Measurements from ENCODE around the gene ARHGAP9.

Gene ARHGAP9

DNA sequence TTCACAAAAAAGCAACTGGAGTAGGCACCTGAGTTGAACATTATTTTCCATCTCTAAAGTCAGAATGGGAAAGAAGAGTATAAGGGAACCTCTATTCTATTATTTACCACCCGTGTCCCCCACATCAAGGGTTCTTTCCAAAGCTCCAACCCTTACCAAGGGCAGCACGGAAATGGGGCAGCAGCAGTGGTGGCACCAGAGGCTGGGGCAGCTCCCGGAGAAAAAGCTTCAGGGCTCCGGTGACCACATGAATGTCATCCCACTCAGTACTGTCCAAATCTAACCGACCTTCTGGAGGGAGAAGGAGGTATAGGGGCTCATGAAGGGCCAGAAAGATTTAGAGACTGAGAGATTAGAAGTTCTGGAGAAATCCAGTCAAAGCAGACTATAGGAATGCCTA lies 5.8 kb downstream of the ARHGAP9 start:
- no peak for DNase-seq (ENCODE audit: low read depth in 1 of 2, low spot score in 1 of 2)

GRCh38 chr12:57473392-57473791 lies 6.3 kb downstream of the ARHGAP9 start:
- no peak for DNase-seq (ENCODE audit: low read depth in 1 of 2, low spot score in 1 of 2)

DNA sequence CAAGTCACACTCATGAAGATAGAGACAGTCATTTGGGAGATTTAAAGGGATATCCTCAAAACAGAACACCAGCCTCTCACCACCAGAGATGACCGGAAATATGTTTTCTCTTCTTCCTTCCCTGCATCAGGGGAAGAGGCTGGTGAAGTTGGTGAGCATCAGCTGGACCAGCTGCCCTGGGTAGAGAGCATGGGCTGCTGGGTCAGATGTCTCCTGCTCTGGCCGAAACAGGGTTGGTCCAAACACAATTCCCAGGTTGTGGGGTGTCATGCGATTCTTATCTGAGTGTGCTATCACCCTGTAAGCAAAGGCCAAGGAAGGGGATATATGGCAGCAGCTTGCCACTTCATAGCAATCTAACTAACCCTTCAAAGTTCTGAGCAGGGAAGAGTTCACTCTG lies 7.3 kb downstream of the ARHGAP9 start:
- DNase-seq (ENCODE audit: low read depth in 1 of 2, low spot score in 1 of 2): no peak

GRCh38 chr12:57471661-57472060 lies 8.0 kb downstream of the ARHGAP9 start:
- DNase-seq (ENCODE audit: low read depth in 1 of 2, low spot score in 1 of 2): no peak

GRCh38 chr12:57470970-57471656 lies 8.6 kb downstream of the ARHGAP9 start:
- no peak for DNase-seq (ENCODE audit: low read depth in 1 of 2, low spot score in 1 of 2)

GRCh38 chr12:57470286-57470969 lies 9.2 kb downstream of the ARHGAP9 start:
- DNase-seq (ENCODE audit: low read depth in 1 of 2, low spot score in 1 of 2): no peak

DNA sequence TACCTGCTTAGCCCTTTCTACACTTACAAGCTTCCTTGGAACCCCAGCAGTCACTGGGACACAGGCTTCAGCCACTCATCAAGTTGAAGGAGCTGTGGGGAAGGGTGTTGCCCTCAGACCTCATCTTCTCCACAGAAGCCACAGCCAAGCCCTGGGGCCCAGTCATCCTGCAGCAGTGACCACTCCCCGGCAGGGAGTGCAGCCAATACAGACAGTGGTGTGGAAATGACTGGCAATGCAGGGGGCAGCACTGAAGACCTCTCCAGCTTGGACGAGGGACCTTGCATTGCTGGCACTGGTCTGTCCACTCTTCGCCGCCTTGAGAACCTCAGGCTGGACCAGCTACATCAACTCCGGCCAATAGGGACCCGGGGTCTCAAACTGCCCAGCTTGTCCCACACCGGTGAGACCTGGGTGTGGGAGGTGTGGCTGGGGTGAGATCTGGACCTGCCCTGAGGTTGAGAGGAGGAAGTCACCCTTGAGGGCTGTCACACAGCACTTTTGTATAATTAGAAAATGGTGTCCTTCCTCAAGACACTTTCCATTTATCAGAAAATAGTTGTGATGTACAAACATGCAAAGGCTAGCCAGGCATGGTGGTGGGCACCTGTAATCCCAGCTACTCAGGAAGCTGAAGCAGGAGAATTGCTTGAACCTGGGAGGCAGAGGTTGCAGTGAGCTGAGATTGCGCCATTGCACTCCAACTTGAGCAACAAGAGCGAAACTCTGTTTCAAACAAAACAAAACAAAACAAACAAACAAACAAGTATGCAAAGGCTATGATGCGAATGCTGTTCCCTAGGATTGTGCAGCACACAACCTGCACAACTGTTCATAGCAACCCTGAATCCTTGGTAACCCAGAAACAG lies 10.1 kb downstream of the ARHGAP9 start:
- no peak for DNase-seq (ENCODE audit: low read depth in 1 of 2, low spot score in 1 of 2)

GRCh38 chr12:57467915-57468314 lies 11.8 kb downstream of the ARHGAP9 start:
- DNase-seq (ENCODE audit: low read depth in 1 of 2, low spot score in 1 of 2): no peak

- no peak for DNase-seq (ENCODE audit: low read depth in 1 of 2, low spot score in 1 of 2)
Measured at GRCh38 chr12:57467212-57467874, 12.3 kb downstream of the ARHGAP9 start.

DNA sequence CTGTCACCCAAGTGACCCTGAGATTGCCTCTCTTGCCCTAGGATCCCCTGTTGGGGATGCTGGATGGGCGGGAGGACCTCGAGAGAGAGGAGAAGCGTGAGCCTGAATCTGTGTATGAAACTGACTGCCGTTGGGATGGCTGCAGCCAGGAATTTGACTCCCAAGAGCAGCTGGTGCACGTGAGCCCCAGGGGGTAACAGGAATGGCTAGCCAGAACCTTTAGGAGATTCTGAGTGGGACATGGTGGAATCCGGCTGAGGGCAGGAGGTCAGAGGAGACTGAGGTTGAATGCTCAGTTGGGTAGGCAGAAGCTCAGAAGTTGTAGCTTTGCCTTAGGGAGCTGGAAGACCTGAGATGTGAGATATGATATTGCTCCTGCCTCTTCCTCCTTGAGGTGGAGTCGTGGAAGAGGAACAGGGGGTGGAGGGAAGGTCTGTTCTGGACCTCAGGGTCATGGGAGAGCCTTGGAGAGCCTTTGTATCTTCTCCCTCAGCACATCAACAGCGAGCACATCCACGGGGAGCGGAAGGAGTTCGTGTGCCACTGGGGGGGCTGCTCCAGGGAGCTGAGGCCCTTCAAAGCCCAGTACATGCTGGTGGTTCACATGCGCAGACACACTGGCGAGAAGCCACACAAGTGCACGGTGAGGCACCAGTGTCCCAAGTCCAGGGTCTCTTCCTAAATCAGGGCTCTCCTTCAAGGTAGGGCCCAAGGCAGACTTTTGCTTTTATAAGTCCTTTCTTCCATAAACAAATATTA lies 13.7 kb downstream of the ARHGAP9 start:
- no peak for DNase-seq (ENCODE audit: low read depth in 1 of 2, low spot score in 1 of 2)

DNA sequence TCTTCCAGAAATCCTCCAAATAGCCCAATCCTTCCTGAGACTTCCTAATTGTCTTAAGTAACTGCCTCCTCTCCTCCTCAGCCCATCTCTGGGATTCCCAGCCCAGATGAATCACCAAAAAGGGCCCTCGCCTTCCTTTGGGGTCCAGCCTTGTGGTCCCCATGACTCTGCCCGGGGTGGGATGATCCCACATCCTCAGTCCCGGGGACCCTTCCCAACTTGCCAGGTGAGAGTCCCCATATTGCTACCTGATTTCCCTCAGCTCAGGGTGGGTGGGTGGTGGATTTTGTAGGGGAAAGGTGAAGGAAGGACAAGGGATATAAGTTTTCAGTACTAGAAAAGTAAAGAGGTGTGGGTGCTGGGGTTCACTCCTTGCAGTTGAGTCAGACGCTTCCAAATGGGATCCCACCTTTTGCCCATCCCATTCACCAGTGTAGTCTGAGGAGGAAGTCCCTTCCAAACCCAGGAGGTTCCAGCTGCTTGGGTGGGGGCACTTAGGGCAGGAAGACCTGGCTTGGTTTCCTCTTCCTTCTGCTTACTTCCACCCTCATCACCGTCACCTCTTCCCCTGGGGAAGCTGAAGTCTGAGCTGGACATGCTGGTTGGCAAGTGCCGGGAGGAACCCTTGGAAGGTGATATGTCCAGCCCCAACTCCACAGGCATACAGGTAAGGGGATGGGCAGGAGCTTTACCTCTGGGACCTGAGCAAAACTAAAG lies 14.5 kb downstream of the ARHGAP9 start:
- DNase-seq (ENCODE audit: low read depth in 1 of 2, low spot score in 1 of 2): no peak

- DNase-seq (ENCODE audit: low read depth in 1 of 2, low spot score in 1 of 2): no peak
Measured at GRCh38 chr12:57464569-57464968, 15.1 kb downstream of the ARHGAP9 start.

DNA sequence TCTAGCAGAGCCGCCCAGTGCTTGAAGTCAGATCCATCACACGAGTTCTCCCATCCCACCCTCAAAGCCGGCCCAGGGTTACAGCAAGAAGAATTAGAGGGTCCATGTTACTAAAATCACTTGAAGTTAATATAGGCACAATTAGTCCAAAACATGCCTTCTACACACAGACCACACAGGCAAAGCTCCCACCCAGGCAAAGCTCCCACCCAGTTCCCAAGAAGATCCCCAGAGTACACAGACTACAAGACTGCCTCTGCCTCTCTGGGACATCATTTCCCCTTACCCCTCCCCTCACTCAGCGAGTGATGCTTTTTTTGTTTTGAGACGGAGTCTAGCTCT lies 16.8 kb downstream of the ARHGAP9 start:
- no peak for DNase-seq (ENCODE audit: low read depth in 1 of 2, low spot score in 1 of 2)

GRCh38 chr12:57462251-57462911 lies 17.3 kb downstream of the ARHGAP9 start:
- peak; percentile 79 to 86 for DNase-seq (ENCODE audit: low read depth in 1 of 2, low spot score in 1 of 2)

DNA sequence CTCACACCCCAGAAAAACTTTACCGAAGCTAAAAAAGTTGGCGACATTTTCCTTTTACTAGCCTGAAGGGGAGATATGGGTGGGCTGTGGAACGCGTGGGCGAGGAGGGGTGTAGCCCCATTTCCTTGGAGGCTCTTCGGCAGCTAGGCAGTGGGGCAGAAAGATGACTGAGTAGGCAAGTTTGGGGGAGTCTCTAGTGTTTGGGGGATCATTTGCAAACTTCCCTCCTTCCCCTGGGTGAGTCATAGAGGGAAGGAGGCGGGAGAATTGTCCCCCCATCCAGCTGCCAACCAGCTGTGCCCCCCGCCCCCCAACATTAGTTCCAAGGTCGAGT lies 17.8 kb downstream of the ARHGAP9 start:
- no peak for DNase-seq (ENCODE audit: low read depth in 1 of 2, low spot score in 1 of 2)

- no peak for DNase-seq (ENCODE audit: low read depth in 1 of 2, low spot score in 1 of 2)
Measured at GRCh38 chr12:57461276-57461916, 18.3 kb downstream of the ARHGAP9 start.

GRCh38 chr12:57460841-57461275 lies 18.8 kb downstream of the ARHGAP9 start:
- DNase-seq (ENCODE audit: low read depth in 1 of 2, low spot score in 1 of 2): no peak

DNA sequence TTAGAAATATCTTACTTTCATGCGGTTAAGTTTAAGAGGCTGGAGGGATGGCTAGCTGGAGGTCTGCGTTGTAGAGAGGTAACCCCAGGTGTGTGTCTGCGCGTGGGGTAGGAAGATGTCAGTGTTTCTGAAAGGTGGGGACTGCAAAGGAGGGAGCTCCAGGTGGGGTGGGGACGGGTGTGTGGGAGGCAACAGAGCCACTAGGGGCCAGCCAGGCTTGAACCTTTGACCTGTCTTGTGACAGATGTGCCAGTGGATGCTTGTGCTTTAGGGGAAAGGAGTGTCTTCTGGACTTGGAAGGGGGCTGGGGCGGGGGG lies 19.2 kb downstream of the ARHGAP9 start:
- DNase-seq (ENCODE audit: low read depth in 1 of 2, low spot score in 1 of 2): no peak

DNA sequence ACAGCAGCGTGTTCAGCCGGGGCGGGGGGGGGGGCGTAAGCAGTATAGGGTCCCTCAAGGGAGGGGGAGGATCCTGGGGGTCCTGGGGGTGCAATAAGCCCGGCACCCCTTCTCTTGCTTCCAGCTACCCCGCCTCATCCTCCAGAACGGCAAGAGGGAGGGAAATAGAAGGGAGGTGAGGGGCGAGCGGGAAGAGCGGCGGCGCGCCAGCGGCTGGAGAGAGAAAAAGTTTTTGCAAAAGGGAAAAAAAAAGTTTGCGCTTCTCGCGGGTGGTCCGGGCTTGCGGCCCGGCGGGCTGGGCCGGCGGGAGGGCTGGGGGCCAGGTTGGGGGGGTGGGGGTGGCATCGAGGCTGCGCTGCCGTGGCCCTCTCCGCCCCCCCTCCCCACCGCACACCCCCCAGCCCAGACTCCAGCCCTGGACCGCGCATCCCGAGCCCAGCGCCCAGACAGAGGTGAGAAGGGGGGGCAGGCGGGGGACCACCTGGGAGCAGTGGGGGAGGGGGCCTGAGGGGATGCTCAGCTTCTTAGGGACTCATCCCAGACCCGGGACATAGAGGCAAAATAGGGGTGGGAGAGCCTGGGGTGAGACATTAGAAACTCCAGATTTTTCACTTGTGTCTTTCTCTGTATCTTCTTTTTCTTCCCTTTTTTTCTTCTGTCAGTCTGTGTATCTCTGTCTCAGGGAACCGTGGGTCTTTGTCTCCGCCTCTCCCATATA lies 19.8 kb downstream of the ARHGAP9 start, which contains the start of gene GLI1:
Gene GLI1 (plus strand): TSS at position 36 of the 718 bp plus-strand sequence. CDS start 3,907 bp downstream, outside the sequence.
- no peak for DNase-seq (ENCODE audit: low read depth in 1 of 2, low spot score in 1 of 2)

All from activated CD4-positive, alpha-beta T cell treated with anti-CD3 and anti-CD28 coated beads, Interleukin-2, amount 50 U/mL, for 24 hours (primary cell).